GM18870 (cell line): ENCODE measurements around the gene IFT122.
"Not testable (repeated sequence)": the region's sequence is repeated elsewhere in the genome, so short reads cannot be mapped to it uniquely, and the experiment has no call there.

Experiments used
- ATAC-seq: cut with Tn5 transposase; IDR thresholded peaks from one replicate; pipeline ENCODE4 v1.9.1; 2021; ENCODE audit warnings: moderate library complexity; ENCODE audit not compliant: unreplicated experiment

Gene IFT122, protein sequence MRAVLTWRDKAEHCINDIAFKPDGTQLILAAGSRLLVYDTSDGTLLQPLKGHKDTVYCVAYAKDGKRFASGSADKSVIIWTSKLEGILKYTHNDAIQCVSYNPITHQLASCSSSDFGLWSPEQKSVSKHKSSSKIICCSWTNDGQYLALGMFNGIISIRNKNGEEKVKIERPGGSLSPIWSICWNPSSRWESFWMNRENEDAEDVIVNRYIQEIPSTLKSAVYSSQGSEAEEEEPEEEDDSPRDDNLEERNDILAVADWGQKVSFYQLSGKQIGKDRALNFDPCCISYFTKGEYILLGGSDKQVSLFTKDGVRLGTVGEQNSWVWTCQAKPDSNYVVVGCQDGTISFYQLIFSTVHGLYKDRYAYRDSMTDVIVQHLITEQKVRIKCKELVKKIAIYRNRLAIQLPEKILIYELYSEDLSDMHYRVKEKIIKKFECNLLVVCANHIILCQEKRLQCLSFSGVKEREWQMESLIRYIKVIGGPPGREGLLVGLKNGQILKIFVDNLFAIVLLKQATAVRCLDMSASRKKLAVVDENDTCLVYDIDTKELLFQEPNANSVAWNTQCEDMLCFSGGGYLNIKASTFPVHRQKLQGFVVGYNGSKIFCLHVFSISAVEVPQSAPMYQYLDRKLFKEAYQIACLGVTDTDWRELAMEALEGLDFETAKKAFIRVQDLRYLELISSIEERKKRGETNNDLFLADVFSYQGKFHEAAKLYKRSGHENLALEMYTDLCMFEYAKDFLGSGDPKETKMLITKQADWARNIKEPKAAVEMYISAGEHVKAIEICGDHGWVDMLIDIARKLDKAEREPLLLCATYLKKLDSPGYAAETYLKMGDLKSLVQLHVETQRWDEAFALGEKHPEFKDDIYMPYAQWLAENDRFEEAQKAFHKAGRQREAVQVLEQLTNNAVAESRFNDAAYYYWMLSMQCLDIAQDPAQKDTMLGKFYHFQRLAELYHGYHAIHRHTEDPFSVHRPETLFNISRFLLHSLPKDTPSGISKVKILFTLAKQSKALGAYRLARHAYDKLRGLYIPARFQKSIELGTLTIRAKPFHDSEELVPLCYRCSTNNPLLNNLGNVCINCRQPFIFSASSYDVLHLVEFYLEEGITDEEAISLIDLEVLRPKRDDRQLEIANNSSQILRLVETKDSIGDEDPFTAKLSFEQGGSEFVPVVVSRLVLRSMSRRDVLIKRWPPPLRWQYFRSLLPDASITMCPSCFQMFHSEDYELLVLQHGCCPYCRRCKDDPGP

DNA sequence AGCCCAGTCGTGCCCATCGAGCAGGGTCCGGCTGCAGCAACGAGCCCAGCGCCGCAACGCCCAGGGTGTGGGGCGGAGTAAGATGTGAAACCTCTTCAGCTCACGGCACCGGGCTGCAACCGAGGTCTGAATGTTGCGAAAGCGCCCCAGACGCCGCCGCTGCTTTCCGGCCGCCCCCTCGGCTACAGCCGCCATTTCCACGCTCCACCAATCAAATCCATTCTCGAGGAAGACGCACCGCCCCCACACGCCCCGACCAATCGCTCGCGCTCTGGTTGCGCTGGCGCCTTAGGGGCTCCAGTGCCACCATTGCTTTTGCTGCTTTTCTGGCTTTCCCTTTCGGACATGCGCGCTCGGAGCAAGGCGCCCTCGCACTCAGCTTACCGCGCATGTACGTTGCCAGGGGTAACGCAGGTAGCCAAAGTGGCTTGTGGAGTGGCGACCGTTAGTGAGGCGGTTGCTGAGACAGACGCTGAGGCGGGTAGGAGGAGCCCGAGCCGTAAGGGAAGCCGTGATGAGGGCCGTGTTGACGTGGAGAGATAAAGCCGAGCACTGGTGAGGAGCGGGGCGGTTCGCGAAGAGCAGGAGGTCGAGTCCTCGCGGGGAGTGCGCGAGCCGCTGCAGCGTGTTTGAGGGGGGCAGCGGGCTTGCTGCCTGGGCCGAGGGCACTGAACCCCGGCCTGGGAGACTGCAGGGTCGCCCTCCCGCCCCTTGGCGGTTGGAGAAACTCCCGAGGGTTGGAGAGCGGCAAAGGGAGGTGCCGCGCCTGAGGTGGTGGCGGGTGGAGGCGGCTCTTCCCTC lies at the start of gene IFT122, which contains the start of gene MBD4:
TSS of gene IFT122 (plus strand) at position 408 of the 801 bp plus-strand sequence. CDS start at position 515, 107 bp downstream.
TSS of gene MBD4 (minus strand) at position 132 of the 801 bp plus-strand sequence. CDS start at position 17, 115 bp downstream.
- peak; percentile 92 for ATAC-seq

DNA sequence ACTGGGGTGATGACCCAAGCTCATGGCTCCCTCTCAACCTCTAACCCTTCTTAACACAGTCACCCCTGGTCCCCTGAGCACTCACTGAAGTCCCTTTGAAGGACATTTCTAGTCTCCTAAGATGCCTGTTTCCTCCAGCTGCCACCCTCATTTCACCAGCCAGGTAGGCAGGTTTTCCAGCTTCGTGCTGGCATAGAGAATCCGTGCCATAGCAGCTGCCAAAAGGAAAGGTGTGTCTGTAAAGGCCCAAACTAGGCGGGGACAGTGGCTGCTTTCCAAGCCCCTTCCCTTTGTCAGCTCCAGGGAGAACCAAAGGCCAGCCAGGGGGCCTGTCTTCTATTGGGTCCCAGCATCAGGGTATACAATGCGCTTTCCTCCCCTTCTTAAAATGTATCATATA lies 48.4 kb upstream of the IFT122 start:
- not testable (repeated sequence) for ATAC-seq

DNA sequence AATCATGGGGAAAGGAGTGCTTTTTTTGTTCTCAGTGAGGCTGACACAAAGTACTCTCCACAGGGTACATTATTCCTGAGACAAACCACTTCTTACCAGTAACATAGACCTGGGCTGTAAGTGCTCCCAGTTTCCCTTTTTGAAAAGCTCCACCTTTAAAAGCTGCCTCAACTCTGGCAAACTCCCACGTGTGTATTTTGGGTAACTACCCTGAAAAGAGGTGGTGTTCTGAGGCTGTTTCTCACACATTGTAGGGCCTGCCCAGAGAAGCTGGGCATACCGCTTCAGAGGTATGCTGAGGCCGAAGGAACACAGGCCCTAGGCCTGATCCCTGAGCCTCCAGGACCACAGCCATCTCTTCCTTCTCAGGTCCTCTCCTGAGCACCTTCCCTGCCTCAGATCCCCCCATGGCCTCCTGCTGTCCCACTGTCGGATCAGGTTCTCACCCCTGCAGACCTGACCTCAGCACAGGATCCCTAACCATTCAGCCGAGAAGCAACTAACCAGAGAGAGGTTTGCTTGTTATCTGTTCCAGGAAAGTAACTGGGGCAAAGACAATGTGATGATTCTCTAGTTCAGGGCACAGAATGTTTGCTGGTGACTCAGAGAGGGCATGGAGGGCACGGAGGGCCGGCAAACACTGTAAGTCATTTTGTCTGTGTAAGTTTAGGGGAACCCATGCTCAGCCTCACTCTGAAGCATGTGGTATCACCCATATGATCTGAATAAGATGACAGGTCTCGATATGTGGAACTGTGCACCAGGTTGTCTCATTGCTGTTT lies 47.7 kb upstream of the IFT122 start:
- not testable (repeated sequence) for ATAC-seq

DNA sequence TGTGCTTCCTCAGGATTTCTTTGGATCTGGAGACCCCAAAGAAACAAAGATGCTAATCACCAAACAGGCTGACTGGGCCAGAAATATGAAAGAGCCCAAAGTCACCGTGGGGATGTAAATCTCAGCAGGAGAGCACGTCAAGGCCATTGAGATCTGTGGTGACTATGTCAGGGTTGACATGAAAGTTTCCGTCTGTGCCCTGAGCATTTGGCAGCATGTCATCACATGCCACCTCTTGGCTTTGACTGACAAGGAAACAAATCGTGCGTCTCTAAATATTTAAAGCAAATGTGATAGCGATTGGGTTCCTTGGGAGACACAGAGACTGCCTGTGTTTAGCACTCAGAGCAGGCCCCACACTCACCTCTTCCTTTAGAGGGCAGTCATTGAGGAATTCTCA lies 46.8 kb upstream of the IFT122 start:
- ATAC-seq = no peak

DNA sequence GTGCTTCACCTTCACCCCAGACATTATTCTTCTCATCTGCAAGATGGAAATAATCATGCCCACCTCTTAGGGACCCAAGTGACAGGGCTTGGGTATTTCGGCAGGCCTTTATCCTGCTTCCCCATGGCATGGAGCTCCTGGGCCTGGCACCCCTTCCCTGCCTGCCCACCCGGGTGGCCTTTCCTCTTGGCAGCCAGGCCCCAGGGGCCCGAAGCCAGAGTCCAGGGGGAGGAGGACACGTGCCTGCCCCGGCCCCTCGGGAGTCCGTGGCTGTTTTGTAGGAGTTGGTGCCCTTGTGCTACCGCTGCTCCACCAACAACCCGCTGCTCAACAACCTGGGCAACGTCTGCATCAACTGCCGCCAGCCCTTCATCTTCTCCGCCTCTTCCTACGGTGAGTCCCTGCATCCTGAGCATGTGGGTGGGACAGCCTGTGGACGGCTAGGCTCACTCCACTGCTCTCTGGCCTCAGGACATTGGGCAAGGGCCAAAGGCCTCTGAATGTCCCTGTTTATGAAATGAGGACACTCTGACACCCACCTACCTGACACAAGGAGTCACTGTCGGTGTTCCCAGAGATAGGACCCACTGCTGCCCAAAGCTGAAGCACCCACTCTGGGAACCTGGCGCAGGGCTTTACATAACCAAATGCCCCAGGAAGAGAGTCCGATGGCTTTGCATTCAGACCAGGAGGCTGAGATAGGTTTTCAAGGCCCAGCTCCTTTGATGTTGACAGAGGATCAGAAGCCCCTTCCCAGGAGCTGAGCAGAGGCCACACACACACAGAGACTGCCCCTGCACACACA lies 46.1 kb upstream of the IFT122 start:
- ATAC-seq = not testable (repeated sequence)

DNA sequence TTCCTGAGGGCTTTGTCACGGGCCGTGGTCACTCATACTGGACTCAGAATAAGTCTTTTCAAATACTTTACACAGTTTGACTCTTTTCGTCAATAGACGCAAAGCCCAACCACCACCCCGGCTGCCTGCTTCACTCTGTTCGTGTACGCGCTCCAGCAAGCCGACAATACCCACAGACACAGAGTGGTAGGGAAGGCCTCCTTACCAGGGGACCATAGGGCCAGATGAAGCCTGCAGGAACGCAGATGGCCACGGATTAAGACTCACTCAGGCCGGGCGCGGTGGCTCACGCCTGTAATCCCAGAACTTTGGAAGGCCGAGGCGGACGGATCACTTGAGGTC lies 41.2 kb upstream of the IFT122 start:
- ATAC-seq = no peak

DNA sequence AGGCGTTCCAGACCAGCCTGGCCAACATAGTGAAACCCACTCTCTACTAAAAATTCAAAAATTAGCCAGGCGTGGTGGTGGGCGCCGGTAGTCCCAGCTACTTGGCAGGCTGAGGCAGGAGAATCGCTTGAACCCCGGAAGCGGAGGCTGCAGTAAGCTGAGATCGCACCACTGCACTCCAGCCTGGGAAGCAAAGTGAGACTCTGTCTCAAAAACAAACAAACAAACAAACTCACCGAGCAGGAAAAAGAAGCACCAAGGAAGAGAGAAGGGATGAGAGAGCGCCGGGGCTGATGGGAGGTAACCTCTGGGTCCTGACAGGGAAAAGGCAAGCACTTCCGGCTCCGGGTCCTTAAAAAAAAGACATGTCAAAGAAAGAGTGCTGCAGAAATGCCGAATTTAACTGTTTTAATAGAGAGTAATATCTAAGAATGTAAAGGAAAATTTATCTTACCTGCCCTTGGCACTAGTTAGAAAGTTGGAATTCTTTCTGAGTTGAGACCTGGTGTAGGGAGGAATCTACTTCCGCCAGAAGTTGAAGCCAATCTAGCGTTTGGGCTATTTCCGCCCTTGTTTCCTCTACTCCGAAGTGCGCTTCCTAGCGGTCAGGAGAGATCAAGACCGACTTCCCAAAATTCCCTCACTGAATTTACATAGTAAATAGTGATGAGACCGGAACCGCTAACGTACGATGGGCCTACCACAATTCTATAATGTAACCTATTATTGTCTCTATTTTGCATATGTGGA lies 40.7 kb upstream of the IFT122 start:
- ATAC-seq = peak; percentile 76

DNA sequence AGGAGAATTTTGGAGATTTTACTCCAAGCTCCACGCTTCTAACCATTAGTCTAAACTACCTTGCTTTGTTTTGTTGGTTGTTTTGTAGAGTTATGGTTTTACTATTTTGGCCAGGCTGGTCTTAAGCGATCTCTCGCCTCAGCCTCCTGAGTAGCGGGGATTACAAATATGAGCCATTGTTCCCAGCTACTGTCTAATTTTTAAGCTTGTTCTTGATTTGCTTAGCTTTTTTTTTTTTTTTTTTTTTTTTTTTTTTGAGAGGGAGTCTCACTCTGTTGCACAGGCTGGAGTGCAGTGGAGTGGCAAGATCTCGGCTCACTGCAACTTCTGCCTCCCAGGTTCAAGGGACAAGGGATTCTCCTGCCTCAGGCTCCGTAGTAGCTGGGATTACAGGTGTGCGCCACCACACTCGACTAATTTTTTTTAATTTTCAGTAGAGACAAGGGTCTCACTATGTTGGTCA lies 40.1 kb upstream of the IFT122 start:
- ATAC-seq = peak; percentile 10

DNA sequence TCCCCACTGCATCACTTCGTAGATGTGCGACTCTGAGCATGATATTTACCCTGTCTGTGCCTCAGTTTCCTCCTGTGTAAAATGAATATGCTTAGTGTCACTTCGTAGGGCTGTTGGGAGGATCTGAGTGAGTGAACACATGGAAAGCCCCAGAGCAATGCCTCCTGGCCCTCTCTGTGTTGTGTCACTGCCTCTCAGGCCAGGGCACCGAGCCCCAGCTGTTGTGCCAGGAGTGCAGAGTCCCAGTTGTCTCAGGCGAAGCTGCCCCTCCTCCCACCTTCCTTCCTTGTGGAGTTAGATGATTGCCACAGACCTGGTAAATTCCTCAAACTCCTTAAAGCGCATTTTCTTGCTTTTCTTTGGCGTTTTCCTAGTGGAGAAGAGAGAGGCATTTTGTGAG lies 37.8 kb upstream of the IFT122 start:
- no peak for ATAC-seq

DNA sequence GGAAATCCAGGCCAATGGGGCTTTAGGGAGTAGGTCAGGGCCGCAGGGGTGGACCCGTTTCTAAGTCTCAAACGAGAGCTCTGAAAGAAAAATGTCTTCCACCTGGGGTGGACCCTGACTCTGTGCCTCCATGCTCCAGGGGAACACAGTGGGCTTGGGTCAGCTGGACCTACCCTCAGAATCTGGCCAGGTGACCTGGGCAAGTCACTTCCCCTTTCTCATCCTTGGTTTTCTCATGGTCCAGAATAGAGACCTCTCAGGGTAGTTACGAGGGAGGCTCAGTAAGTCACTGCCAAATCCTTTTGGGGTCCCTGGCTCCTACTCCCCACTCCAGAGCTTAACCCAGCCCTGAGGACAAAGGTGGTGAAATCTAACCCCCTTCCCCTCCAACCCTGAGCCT lies 37.4 kb upstream of the IFT122 start:
- ATAC-seq = no peak

DNA sequence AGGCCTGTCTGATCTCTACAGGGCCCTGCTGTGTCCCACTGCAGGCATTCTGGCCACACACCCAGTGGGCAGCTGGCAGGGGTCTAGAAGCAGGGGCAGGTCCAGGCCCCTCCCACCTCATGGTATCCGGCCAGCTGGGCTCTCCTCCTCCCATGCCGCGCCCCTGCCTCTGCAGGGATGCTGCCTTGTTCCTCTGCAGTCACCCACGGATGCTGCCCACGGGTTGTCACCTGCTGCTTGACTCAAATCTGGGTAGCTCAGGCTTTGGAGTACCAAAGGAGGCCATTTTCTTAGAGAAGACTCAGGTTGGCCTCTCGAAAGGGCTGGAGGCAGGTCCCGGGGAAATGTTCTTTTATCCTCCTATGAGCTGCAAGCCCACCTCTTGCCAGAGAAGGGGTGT lies 36.6 kb upstream of the IFT122 start:
- no peak for ATAC-seq

DNA sequence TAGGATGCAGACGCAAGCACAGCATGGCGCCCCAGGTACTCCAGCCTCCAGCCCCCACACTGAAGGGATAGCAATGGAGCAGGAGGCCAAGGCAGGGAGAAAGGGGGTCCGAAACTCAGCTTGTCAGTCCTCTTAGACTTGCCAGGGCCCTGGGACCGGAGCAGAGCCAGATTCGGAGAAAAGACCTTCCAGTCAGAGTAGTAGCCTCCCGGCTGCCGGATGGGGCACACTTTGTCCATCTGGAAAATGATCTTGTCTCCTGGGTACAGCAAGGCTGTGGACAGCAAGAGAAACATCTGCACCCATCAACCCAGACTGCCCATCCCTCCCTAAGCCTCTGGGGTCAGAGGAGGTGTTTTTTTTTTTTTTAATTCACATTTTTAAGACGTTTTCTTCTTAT lies 35.9 kb upstream of the IFT122 start:
- ATAC-seq = no peak

DNA sequence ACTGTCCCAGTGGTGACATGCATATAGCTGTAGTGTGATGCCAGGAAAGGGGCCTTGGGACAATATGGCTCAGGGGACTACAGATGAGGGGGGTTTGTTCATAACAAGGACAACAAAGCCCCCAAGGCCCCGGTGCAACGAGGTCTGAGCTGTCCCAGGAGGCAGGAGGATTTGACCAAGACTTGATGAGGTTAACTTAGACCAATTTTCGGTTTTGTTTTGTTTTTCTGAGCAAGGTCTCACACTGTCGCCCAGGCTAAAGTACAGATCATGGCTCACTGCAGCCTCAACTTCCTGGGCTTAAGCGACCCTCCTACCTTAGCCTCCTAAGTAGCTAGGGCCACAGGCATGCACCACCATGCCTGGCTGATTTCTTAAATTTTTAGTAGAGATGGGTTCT lies 35.4 kb upstream of the IFT122 start:
- ATAC-seq = no peak

DNA sequence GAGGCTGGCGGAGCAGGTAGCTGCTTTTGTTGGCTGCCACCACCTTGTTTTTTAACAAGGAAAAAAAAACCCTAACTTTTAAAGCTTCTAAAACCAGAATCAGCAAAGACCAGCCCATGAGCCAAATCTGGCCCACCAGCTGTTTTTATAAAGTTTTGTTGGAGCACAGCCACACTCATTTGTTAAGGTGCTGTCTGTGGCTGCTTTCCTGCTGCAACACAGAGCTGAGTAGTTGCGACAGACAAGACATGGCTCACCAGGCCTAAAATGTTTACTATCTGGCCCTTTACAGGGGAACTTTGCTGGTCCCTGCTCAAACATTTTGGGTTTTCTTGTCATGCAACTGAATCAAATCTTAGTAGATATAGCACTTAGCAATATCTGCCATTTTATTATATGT lies 30.5 kb upstream of the IFT122 start:
- ATAC-seq = no peak

DNA sequence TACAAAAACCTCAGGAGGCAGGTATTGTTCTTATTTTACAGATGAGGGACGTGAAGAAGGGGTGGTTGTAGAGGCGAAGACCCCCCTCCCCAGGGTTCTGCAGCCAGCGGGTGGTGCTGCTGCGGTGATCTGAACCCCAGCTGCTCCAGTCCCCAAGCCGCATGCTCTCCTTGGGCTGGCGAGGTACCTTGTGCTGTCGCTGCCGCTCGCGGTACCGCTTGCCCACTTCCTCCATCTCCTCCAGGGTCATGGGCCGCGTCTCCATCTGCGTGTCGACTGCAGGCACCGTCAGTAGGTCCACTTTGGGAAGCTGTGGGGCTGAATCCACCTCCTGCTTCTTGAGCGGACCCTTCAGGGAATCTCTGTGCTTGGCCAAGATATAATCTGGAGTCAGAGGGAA lies 29.1 kb upstream of the IFT122 start:
- no peak for ATAC-seq

DNA sequence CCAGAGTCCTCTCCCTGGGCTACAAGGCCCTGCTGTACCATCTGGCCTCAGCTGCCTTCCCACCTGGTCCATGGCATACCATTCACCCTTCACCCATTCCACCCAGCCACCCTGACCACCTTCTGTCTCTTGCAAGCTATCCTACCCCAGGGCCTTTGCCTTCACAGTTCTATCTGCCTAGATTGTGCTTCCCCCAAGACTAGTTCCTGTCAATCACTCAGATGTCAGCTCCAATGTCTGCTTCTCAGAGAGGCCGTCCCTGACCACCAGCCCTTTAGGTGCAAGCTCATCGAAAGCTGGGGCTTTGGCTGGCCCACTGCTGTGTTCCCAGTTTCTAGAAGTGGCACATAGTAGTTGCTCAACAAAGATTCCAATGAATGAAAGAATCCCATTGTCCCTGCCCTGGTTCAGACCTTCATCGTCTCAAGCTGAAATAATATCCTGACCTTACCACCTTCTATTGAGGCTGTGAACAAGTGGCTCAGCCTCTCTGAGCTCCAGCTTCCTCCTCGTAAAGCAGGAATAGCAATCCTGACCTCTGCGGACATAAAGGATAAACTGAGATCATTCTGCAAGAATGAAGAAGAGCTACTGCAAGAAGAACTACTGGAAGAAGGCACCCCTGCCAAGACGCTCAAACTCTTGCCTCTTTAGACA lies 27.4 kb upstream of the IFT122 start:
- ATAC-seq = no peak

DNA sequence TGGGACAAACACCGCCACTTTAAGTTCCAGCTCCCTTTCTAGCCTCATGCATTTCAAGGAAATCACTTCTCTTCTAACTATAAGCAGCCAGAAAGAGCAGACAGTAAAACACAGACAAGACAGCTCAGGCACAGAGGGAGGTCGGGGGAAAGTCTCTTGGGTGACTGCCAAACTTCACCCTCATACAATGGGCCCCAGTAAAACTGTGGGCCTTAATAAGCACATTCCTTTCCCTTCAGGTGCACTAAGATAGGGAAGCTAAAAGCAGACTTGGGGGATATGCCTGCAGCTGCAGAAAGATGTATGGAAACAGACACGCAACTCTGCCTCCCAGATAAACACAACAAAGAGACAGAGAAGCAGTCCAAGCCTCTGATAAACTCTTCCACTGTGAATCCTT lies 26.8 kb upstream of the IFT122 start:
- ATAC-seq = not testable (repeated sequence)
